ENCODE measurements around the gene PTPRT.

GRCh38 chr20:42441196-42441863 lies 748.4 kb downstream of the PTPRT start:
- TF ChIP-seq CTCF (IDR thresholded peaks at IDR 0.05; ENCODE audit: low read length) (no peak), EZH2 (optimal IDR thresholded peaks at IDR 0.05; ENCODE audit: low read depth, low read length) (no peak)

Data from MM.1S (cell line).